DOHH2 (cell line): ENCODE data around the gene COMMD9.

ENCODE experiments used
- EZH2phosphoT487 ChIP-seq: fragments of 200-600 bp; sonication (generic); IDR thresholded peaks from 2 replicates; pipeline ENCODE4 v1.6.1; 2017; ENCODE audit warnings: borderline replicate concordance, mild to moderate bottlenecking, antibody characterized with exemption, low read length, moderate library complexity, mixed read lengths
- TF ChIP-seq, protein P1 (sequence below): fragments of 200-600 bp; sonication (generic); IDR thresholded peaks from one replicate; pipeline ENCODE4 v1.5.1; 2014; ENCODE audit warnings: antibody characterized with exemption, mild to moderate bottlenecking, low read depth, low read length; ENCODE audit not compliant: poor library complexity, severe bottlenecking

DNA sequence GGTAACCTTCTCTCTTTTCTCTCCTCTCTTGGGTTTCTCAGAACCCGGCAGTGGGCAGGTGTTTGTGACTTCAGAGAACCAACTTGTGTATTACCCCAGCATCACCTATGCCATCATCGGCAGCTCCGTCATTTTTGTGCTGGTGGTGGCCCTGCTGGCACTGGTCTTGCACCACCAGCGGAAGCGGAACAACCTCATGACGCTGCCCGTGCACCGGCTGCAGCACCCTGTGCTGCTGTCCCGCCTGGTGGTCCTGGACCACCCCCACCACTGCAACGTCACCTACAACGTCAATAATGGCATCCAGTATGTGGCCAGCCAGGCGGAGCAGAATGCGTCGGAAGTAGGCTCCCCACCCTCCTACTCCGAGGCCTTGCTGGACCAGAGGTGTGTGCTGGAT, 62.2 kb downstream of the COMMD9 start:
- TF ChIP-seq, protein P1, sequence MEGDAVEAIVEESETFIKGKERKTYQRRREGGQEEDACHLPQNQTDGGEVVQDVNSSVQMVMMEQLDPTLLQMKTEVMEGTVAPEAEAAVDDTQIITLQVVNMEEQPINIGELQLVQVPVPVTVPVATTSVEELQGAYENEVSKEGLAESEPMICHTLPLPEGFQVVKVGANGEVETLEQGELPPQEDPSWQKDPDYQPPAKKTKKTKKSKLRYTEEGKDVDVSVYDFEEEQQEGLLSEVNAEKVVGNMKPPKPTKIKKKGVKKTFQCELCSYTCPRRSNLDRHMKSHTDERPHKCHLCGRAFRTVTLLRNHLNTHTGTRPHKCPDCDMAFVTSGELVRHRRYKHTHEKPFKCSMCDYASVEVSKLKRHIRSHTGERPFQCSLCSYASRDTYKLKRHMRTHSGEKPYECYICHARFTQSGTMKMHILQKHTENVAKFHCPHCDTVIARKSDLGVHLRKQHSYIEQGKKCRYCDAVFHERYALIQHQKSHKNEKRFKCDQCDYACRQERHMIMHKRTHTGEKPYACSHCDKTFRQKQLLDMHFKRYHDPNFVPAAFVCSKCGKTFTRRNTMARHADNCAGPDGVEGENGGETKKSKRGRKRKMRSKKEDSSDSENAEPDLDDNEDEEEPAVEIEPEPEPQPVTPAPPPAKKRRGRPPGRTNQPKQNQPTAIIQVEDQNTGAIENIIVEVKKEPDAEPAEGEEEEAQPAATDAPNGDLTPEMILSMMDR = no peak
- no peak for TF ChIP-seq EZH2phosphoT487
